ENCODE data around the gene ACBD3.
"Not testable (repeated sequence)": the region's sequence is repeated elsewhere in the genome, so short reads cannot be mapped to it uniquely, and the experiment has no call there.

The ACBD3 gene

DNA sequence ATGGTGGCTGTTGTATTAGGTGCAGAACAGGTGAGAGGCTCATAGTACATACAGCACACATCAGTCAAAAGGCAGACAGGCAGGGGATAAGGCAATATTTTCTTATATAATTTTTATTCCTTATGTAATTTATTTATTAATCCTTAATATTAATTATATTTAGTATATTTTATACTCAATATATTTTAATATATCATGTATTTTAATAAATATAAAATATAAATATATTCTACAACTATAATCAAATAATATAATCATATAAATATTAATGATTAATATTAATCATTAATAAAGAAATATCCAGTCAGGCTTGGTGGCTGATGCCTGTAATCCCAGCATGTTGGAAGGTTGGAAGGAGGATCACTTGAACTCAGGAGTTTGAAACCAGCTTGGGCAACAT is 17.7 kb upstream of the ACBD3 start:
- H3K4me2 ChIP-seq (ENCODE audit: low read length, poor library complexity, severe bottlenecking), result no peak overlapping the region
- H3K4me1 ChIP-seq (ENCODE audit: control insufficient read depth, insufficient read depth, low read depth, low read length), result no peaks in the 10 kb centered on the region
- no peak overlapping the region for H3K23ac ChIP-seq (ENCODE audit: low read length in 2 of 2)
- H3K9me3 ChIP-seq (ENCODE audit: control insufficient read depth, low read length), result no peaks in the 10 kb centered on the region
- no peak overlapping the region for H2BK12ac ChIP-seq (ENCODE audit: low read length in 2 of 2)
- H2BK15ac ChIP-seq (ENCODE audit: low read depth, poor library complexity, severe bottlenecking), result no peak overlapping the region
- no peaks in the 10 kb centered on the region for H3K36me3 ChIP-seq (ENCODE audit: control insufficient read depth in 1 of 2, insufficient read depth in 2 of 2, low read depth in 1 of 2, low read length in 2 of 2)
- no peak overlapping the region for H3K18ac ChIP-seq (ENCODE audit: low read depth in 1 of 2, low read length in 2 of 2)
- no peak overlapping the region for H3K14ac ChIP-seq (ENCODE audit: low read length in 2 of 2)
- no peak for DNase-seq
- H2BK120ac ChIP-seq (ENCODE audit: low read depth, low read length), result no peak overlapping the region
- no peak overlapping the region for H2BK5ac ChIP-seq (ENCODE audit: low read depth, low read length, poor library complexity, severe bottlenecking)
- H3K27ac ChIP-seq (ENCODE audit: low read length, poor library complexity, severe bottlenecking), result no peak overlapping the region
- no peak overlapping the region for H2AFZ ChIP-seq (ENCODE audit: low read depth, low read length)
- H3K9ac ChIP-seq (ENCODE audit: low read length), result no peak overlapping the region
- H4K8ac ChIP-seq (ENCODE audit: low read length), result no peak overlapping the region
- no peaks in the 10 kb centered on the region for H3K79me1 ChIP-seq (replicated peaks; ENCODE audit: low read length, poor library complexity, severe bottlenecking)
- no peak overlapping the region for H3K4me3 ChIP-seq (ENCODE audit: insufficient read depth in 1 of 2, low read depth in 1 of 2, low read length in 2 of 2)
- H4K91ac ChIP-seq (ENCODE audit: low read length), result no peak overlapping the region
- peaks cover 8 to 35% of the 10 kb centered on the region in 2 experiments for H3K27me3 ChIP-seq (ENCODE audit: control insufficient read depth in 1 of 2, insufficient read depth in 1 of 2, low read length in 2 of 2)
- no peak overlapping the region for H3K4ac ChIP-seq (ENCODE audit: low read depth in 1 of 2, low read length in 2 of 2)
- H2AK5ac ChIP-seq (ENCODE audit: low read length, severe bottlenecking), result no peak overlapping the region

DNA sequence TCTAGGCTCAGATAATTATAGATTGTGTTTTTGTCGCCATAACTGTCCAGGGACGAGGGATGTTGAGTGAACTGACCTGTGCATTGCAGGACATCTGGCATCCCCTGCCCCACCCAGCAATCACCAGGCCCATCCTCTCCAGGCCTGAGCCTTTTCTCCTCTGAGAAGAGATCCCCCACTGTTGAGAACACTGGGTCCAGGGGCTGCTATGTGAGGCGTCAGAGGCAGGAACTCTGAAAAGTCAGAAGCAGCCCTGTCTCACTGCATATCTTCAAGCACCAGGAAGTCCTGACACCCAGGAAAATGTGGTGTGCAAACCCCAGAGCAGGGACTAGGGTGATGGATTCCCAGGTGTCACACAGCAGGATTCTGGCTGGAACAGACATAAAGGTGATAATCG is 17.1 kb upstream of the ACBD3 start:
- Histone ChIP-seq H3K4me1 (ENCODE audit: control insufficient read depth, insufficient read depth, low read depth, low read length) (no peaks in the 10 kb centered on the region), H3K79me1 (replicated peaks; ENCODE audit: low read length, poor library complexity, severe bottlenecking) (no peaks in the 10 kb centered on the region), H2BK15ac (ENCODE audit: low read depth, poor library complexity, severe bottlenecking) (no peak overlapping the region), H2AFZ (ENCODE audit: low read depth, low read length) (no peak overlapping the region), H3K23ac (ENCODE audit: low read length in 2 of 2) (no peak overlapping the region), H3K27me3 (ENCODE audit: control insufficient read depth in 1 of 2, insufficient read depth in 1 of 2, low read length in 2 of 2) (peaks cover 8 to 30% of the 10 kb centered on the region in 2 experiments), H3K14ac (ENCODE audit: low read length in 2 of 2) (no peak overlapping the region), H2BK5ac (ENCODE audit: low read depth, low read length, poor library complexity, severe bottlenecking) (no peak overlapping the region), H3K18ac (ENCODE audit: low read depth in 1 of 2, low read length in 2 of 2) (no peak overlapping the region), H4K8ac (ENCODE audit: low read length) (no peak overlapping the region), H3K4ac (ENCODE audit: low read depth in 1 of 2, low read length in 2 of 2) (no peak overlapping the region), H3K4me2 (ENCODE audit: low read length, poor library complexity, severe bottlenecking) (no peak overlapping the region), H4K91ac (ENCODE audit: low read length) (no peak overlapping the region), H3K27ac (ENCODE audit: low read length, poor library complexity, severe bottlenecking) (no peak overlapping the region), H3K9me3 (ENCODE audit: control insufficient read depth, low read length) (no peaks in the 10 kb centered on the region), H3K4me3 (ENCODE audit: insufficient read depth in 1 of 2, low read depth in 1 of 2, low read length in 2 of 2) (no peak overlapping the region), H3K9ac (ENCODE audit: low read length) (no peak overlapping the region), H2BK120ac (ENCODE audit: low read depth, low read length) (no peak overlapping the region), H2BK12ac (ENCODE audit: low read length in 2 of 2) (no peak overlapping the region), H3K36me3 (ENCODE audit: control insufficient read depth in 1 of 2, insufficient read depth in 2 of 2, low read depth in 1 of 2, low read length in 2 of 2) (no peaks in the 10 kb centered on the region), H2AK5ac (ENCODE audit: low read length, severe bottlenecking) (no peak overlapping the region)
- WGBS, result 58% methylated on average over 4 of the region's 4 CpGs
- DNase-seq, result no peak

DNA sequence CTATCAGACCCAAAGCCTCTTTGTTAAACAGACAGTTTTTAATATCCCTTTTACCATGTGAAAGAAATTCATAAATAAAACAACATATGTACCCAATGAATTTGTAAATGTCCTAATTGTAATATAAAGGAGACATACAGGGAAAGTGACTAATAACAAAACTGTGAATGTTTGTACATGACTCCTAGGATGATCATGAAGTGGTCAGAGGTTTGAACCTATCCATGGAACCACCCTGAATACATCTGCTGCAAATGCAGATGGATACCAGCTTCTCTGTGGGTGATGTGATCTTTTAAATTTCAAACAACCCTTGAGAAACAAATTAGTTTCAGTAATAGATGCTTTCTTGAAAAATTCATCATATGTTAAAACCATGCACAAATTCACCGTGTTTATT is 16.7 kb upstream of the ACBD3 start:
- Histone ChIP-seq H3K9me3 (ENCODE audit: control insufficient read depth, low read length) (no peaks in the 10 kb centered on the region), H2BK12ac (ENCODE audit: low read length in 2 of 2) (no peak overlapping the region), H4K8ac (ENCODE audit: low read length) (no peak overlapping the region), H4K91ac (ENCODE audit: low read length) (no peak overlapping the region), H2BK5ac (ENCODE audit: low read depth, low read length, poor library complexity, severe bottlenecking) (no peak overlapping the region), H3K36me3 (ENCODE audit: control insufficient read depth in 1 of 2, insufficient read depth in 2 of 2, low read depth in 1 of 2, low read length in 2 of 2) (no peaks in the 10 kb centered on the region), H3K27me3 (ENCODE audit: control insufficient read depth in 1 of 2, insufficient read depth in 1 of 2, low read length in 2 of 2) (peaks cover 8 to 25% of the 10 kb centered on the region in 2 experiments), H3K14ac (ENCODE audit: low read length in 2 of 2) (no peak overlapping the region), H2BK15ac (ENCODE audit: low read depth, poor library complexity, severe bottlenecking) (no peak overlapping the region), H3K4me1 (ENCODE audit: control insufficient read depth, insufficient read depth, low read depth, low read length) (no peaks in the 10 kb centered on the region), H2AFZ (ENCODE audit: low read depth, low read length) (no peak overlapping the region), H3K4ac (ENCODE audit: low read depth in 1 of 2, low read length in 2 of 2) (no peak overlapping the region), H3K4me3 (ENCODE audit: insufficient read depth in 1 of 2, low read depth in 1 of 2, low read length in 2 of 2) (no peak overlapping the region), H3K9ac (ENCODE audit: low read length) (no peak overlapping the region), H2AK5ac (ENCODE audit: low read length, severe bottlenecking) (no peak overlapping the region), H3K4me2 (ENCODE audit: low read length, poor library complexity, severe bottlenecking) (no peak overlapping the region), H2BK120ac (ENCODE audit: low read depth, low read length) (no peak overlapping the region), H3K18ac (ENCODE audit: low read depth in 1 of 2, low read length in 2 of 2) (no peak overlapping the region), H3K27ac (ENCODE audit: low read length, poor library complexity, severe bottlenecking) (no peak overlapping the region), H3K79me1 (replicated peaks; ENCODE audit: low read length, poor library complexity, severe bottlenecking) (no peaks in the 10 kb centered on the region), H3K23ac (ENCODE audit: low read length in 2 of 2) (no peak overlapping the region)
- WGBS, result 100% methylated on average over 1 of the region's 1 CpG
- DNase-seq, result no peak

DNA sequence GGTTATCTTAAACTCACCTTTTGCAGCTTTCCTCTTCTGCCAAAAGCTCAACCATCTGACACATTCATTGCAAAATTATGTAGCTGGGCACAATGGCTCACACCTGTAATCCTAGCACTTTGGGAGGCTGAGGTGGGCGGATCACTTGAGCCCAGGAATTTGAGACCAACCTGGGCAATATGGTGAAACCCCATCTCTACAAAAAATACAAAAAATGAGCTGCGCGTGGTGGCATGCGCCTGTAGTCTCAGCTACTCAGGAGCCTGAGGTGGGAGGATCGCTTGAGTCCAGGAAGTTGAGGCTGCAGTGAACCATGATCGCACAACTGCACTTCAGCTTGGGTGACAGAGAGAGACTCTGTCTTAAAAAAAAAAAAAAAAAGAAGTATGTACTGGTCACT is 16.1 kb upstream of the ACBD3 start:
- WGBS, result 94% methylated on average over 6 of the region's 6 CpGs
- H3K4me1 ChIP-seq (ENCODE audit: control insufficient read depth, insufficient read depth, low read depth, low read length); H3K4ac ChIP-seq (ENCODE audit: low read depth in 1 of 2, low read length in 2 of 2); DNase-seq; H3K4me3 ChIP-seq (ENCODE audit: insufficient read depth in 1 of 2, low read depth in 1 of 2, low read length in 2 of 2); H3K27ac ChIP-seq (ENCODE audit: low read length, poor library complexity, severe bottlenecking); H3K4me2 ChIP-seq (ENCODE audit: low read length, poor library complexity, severe bottlenecking); H3K79me1 ChIP-seq (replicated peaks; ENCODE audit: low read length, poor library complexity, severe bottlenecking); H3K36me3 ChIP-seq (ENCODE audit: control insufficient read depth in 1 of 2, insufficient read depth in 2 of 2, low read depth in 1 of 2, low read length in 2 of 2); H3K9ac ChIP-seq (ENCODE audit: low read length); H2BK5ac ChIP-seq (ENCODE audit: low read depth, low read length, poor library complexity, severe bottlenecking); H2AFZ ChIP-seq (ENCODE audit: low read depth, low read length); H3K9me3 ChIP-seq (ENCODE audit: control insufficient read depth, low read length); H3K23ac ChIP-seq (ENCODE audit: low read length in 2 of 2); H2BK12ac ChIP-seq (ENCODE audit: low read length in 2 of 2); H4K91ac ChIP-seq (ENCODE audit: low read length); H3K18ac ChIP-seq (ENCODE audit: low read depth in 1 of 2, low read length in 2 of 2); H4K8ac ChIP-seq (ENCODE audit: low read length); H2AK5ac ChIP-seq (ENCODE audit: low read length, severe bottlenecking); H2BK15ac ChIP-seq (ENCODE audit: low read depth, poor library complexity, severe bottlenecking); H3K14ac ChIP-seq (ENCODE audit: low read length in 2 of 2); H2BK120ac ChIP-seq (ENCODE audit: low read depth, low read length): not testable (repeated sequence)
- peaks cover 8 to 20% of the 10 kb centered on the region in 2 experiments for H3K27me3 ChIP-seq (ENCODE audit: control insufficient read depth in 1 of 2, insufficient read depth in 1 of 2, low read length in 2 of 2)

Measured in mesenchymal stem cell (in vitro differentiated cells and primary cell).